Measurements from ENCODE around the gene ATP5PB. TPM values are rescaled to one million over a fixed set of nuclear protein-coding genes. Genes with fewer than 3 reads are reported as not detected.

ATP5PB gene
- total and polyA plus RNA-seq, 12 donors: 146 to 899 (median 789) TPM

GRCh38 chr1:111455642-111456031 is 6.4 kb downstream of the ATP5PB start:
- WGBS, 2 donors: 94 to 95% methylated on average over 3 of the region's 3 CpGs
- no peak for TF ChIP-seq CTCF (IDR thresholded peaks at IDR 0.05)
- no peaks in the 10 kb centered on the region for H3K9me3 ChIP-seq
- no peak overlapping the region for H3K4me3 ChIP-seq
- peaks cover 0 to 63% (median 45%) of the 10 kb centered on the region in 9 donors for H3K4me1 ChIP-seq
- ATAC-seq: no peak
- H3K27me3 ChIP-seq: no peaks in the 10 kb centered on the region
- H3K36me3 ChIP-seq: peaks cover 3 to 98% (median 61%) of the 10 kb centered on the region in 9 donors
- intact Hi-C loops (cut with DNase I): no loop called here
- no peak overlapping the region for H3K27ac ChIP-seq
- DNase-seq: no peak

GRCh38 chr1:111461765-111462164 is 12.5 kb downstream of the ATP5PB start:
- H3K36me3 ChIP-seq: peaks cover 3 to 99% (median 49%) of the 10 kb centered on the region in 9 donors
- H3K9me3 ChIP-seq: no peaks in the 10 kb centered on the region
- peaks cover 0 to 31% (median 11%) of the 10 kb centered on the region in 9 donors for H3K4me1 ChIP-seq
- H3K4me3 ChIP-seq: no peak overlapping the region
- DNase-seq (no peak), ATAC-seq (no peak)
- intact Hi-C loops (cut with DNase I): no loop called here
- no peaks in the 10 kb centered on the region for H3K27me3 ChIP-seq
- 93 to 96% methylated on average over 6 of the region's 6 CpGs for WGBS, 2 donors
- no peak overlapping the region for H3K27ac ChIP-seq
- no peak for TF ChIP-seq CTCF (IDR thresholded peaks at IDR 0.05)

- H3K4me3 ChIP-seq: no peak overlapping the region
- intact Hi-C loops (cut with DNase I): no loop called here
- H3K4me1 ChIP-seq: peaks cover 0 to 32% (median 11%) of the 10 kb centered on the region in 9 donors
- WGBS, 2 donors: 81 to 82% methylated on average over 4 of the region's 4 CpGs
- H3K36me3 ChIP-seq: peaks cover 0 to 98% (median 44%) of the 10 kb centered on the region in 9 donors
- no peaks in the 10 kb centered on the region for H3K27me3 ChIP-seq
- H3K27ac ChIP-seq: peak overlapping the region in 2 of 10 donors; percentile 15 to 16
- ATAC-seq (peak in 1 of 8 donors; percentile 17), DNase-seq (no peak)
- no peaks in the 10 kb centered on the region for H3K9me3 ChIP-seq
- TF ChIP-seq CTCF (IDR thresholded peaks at IDR 0.05): no peak
Observed at GRCh38 chr1:111462370-111463028, 13.2 kb downstream of the ATP5PB start.

- no peak for DNase-seq
- peaks cover 0 to 98% (median 37%) of the 10 kb centered on the region in 9 donors for H3K36me3 ChIP-seq
- H3K4me3 ChIP-seq: no peak overlapping the region
- no peak for TF ChIP-seq CTCF (IDR thresholded peaks at IDR 0.05)
- H3K9me3 ChIP-seq: no peaks in the 10 kb centered on the region
- peaks cover 0 to 37% (median 11%) of the 10 kb centered on the region in 9 donors for H3K4me1 ChIP-seq
- intact Hi-C loops (cut with DNase I): no loop called here
- no peaks in the 10 kb centered on the region for H3K27me3 ChIP-seq
- WGBS, 2 donors: 37 to 56% methylated on average over 4 of the region's 4 CpGs
- peak overlapping the region in 2 of 10 donors; percentile 15 to 16 for H3K27ac ChIP-seq
- ATAC-seq: peak in 4 of 8 donors; percentile 28 to 43 (median 40)
Observed at GRCh38 chr1:111463029-111463683, 13.9 kb downstream of the ATP5PB start.
